ENCODE measurements around the gene EPHB2.

Gene EPHB2

DNA sequence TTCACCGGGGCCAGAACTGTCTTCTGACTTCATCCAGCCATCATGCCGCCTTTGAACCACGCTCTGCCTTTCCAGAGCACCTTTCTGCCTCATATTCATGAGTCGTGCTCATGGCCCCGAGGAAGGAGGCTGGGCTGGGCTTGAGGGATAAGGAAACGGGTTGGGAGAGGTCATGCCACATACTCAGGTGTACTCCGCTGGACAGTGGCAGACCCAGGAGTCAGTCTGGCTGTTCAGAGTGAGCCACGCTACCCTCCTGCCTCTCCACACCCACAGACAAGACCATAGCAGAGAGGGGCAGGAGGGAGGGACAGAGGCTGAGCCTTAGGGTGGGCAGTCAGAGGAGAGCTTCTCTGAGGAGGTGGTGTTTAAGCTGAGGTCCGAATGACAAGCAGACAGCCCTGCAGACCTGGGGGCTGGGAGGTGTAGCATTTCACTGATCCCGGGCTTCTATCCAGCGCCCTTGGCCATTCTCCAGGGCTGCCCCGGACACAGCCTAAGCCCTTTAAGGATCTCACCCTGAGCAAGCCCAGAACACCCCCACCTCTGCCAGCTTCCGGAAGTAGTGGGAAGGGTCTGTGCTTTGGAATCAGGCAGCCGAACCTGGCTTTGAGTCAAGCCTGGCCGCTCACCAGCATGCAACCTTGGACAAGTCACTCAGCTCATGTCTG is 159.7 kb downstream of the EPHB2 start:
- H3K27ac ChIP-seq = no peak overlapping the region
- TF ChIP-seq ZFX (IDR thresholded peaks at IDR 0.05; ENCODE audit: borderline replicate concordance) (no peak), CTCF (IDR thresholded peaks at IDR 0.05) (no peak)

GRCh38 chr1:22872981-22873664 is 162.5 kb downstream of the EPHB2 start:
- TF ChIP-seq ZFX (IDR thresholded peaks at IDR 0.05; ENCODE audit: borderline replicate concordance) = no peak
- no peak for TF ChIP-seq CTCF (IDR thresholded peaks at IDR 0.05)
- H3K27ac ChIP-seq = no peak overlapping the region

GRCh38 chr1:22874785-22875184 is 164.1 kb downstream of the EPHB2 start:
- TF ChIP-seq CTCF (IDR thresholded peaks at IDR 0.05) = no peak
- TF ChIP-seq ZFX (IDR thresholded peaks at IDR 0.05; ENCODE audit: borderline replicate concordance) = no peak
- no peak overlapping the region for H3K27ac ChIP-seq

DNA sequence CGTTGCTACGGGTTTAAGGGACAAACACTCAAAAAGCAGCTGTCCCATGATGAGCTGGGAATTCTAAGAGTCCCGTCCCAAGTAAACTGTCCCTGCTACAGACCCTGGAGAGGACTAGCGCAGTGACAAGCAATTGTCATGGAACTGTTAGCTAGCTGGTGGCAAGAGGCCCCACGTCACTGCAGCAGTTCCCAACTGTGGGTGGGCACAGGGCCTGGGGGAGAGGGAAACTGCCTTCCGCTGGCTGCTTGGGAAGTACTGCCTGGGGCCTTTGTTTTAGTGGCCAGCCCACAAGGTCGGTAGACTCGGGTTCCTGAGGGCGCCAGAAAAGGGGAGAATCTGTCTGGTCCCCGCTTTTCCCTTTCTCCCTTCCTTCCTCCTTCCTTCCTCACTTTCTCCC is 164.6 kb downstream of the EPHB2 start:
- TF ChIP-seq CTCF (IDR thresholded peaks at IDR 0.05) (no peak), ZFX (IDR thresholded peaks at IDR 0.05; ENCODE audit: borderline replicate concordance) (no peak)

DNA sequence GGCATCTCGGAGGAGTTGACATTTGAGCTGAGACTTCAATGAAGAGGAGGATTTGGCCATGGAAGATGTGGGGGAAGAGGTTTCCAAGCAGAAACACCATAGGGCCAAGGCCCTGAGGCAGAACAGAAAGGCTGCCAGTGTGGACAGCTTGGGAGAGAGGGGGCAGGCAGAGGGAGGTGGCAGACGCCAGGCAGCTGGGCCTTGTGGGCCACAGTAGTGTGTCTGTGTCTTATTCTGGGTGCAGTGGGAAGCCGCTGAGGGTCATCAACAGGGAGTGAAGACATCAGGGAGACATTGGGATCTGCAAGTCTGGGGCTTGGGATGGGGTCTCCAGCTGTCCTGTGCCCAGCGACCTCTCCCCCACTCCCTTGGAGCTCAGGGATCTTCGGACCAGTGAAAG is 165.2 kb downstream of the EPHB2 start:
- no peak overlapping the region for H3K27ac ChIP-seq
- TF ChIP-seq ZFX (IDR thresholded peaks at IDR 0.05; ENCODE audit: borderline replicate concordance) (no peak), CTCF (IDR thresholded peaks at IDR 0.05) (no peak)

More for the DNA sequence above, 164.6 kb downstream of the EPHB2 start:
- no peak overlapping the region for H3K27ac ChIP-seq

DNA sequence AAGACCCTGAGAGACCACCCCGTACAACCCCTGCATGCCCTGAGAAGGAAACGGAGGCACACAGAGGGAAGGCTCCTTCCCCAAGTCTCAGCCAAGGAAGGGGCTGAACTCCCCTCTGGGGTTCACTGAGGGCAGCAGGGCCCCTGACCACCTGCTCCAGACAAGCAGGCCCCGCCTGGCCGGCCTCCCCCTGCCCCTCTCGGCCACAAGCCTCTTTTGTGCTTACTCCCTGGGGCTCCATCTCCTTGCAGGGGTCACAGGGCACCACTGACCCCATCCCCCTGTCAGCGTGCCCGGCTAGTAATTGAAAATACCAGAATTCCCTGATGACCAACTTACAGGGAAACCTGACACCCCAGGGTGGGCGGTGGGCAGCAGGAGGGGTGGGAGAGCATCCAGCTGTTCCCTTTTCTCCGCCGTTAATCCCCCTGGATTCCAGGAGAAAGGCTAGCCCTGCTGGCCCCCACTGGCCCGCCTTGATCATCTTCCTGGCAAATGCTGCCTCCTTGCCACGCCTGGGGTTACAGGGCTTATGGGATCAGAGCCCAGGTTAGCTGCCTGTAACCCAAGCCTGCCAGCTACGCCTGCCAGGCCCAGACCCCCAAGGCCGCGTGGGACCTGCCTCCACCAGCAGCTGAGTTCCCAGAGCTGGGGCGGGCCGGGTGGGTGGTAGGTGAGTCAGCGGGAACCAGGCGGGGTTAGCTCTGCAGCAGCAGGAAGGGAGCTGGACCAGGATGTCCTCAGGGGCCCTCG is 165.9 kb downstream of the EPHB2 start:
- H3K27ac ChIP-seq = no peak overlapping the region
- TF ChIP-seq CTCF (IDR thresholded peaks at IDR 0.05) = no peak
- no peak for TF ChIP-seq ZFX (IDR thresholded peaks at IDR 0.05; ENCODE audit: borderline replicate concordance)

Data from 22Rv1 (cell line).